Aorta (tissue), 5 donors: ENCODE data around the gene SNRNP70. TPM values are rescaled to one million over a fixed set of nuclear protein-coding genes. Genes with fewer than 3 reads are reported as not detected.
"Not testable (repeated sequence)": the region's sequence is repeated elsewhere in the genome, so short reads cannot be mapped to it uniquely, and the experiment has no call there.

Experiments
- ATAC-seq: fragments of 200-7000 bp; cut with Tn5 transposase; one replicate; pipeline ENCODE4 v1.9.1; 2022; ENCODE audit warnings: moderate library complexity; ENCODE audit not compliant: low FRiP score
- DNase-seq, 2 donors: peaks; one replicate each; pipeline ENCODE4 v3.0.0-alpha.2; 2020
- H3K27ac ChIP-seq, 2 donors: one replicate each; pipeline ENCODE4 v1.5.1; 2013; ENCODE audit warnings: low read length in 2 of 2, mild to moderate bottlenecking in 2 of 2, moderate library complexity in 2 of 2, control low read depth in 1 of 2, inconsistent platforms in 1 of 2, low read depth in 1 of 2
- H3K27me3 ChIP-seq, 2 donors: one replicate each; pipeline ENCODE4 v1.6.1; 2013; ENCODE audit warnings: control low read depth in 1 of 2, low read length in 1 of 2, mild to moderate bottlenecking in 1 of 2, moderate library complexity in 1 of 2; ENCODE audit not compliant: insufficient read depth in 2 of 2, control insufficient read depth in 1 of 2
- H3K36me3 ChIP-seq, 2 donors: one replicate each; pipeline ENCODE4 v1.6.1; 2013; ENCODE audit warnings: control low read depth in 1 of 2, low read length in 1 of 2, mild to moderate bottlenecking in 1 of 2; ENCODE audit not compliant: insufficient read depth in 2 of 2, control insufficient read depth in 1 of 2
- H3K4me1 ChIP-seq, 2 donors: one replicate each; pipeline ENCODE4 v1.6.1; 2013; ENCODE audit warnings: low read length in 2 of 2, control low read depth in 1 of 2, mild to moderate bottlenecking in 1 of 2, moderate library complexity in 1 of 2; ENCODE audit not compliant: insufficient read depth in 2 of 2, control insufficient read depth in 1 of 2
- H3K4me3 ChIP-seq, 2 donors: one replicate each; pipeline ENCODE4 v1.5.1; 2013; ENCODE audit warnings: low read length in 2 of 2, control low read depth in 1 of 2, mild to moderate bottlenecking in 1 of 2
- H3K9me3 ChIP-seq: one replicate; pipeline ENCODE4 v1.6.1; 2013; ENCODE audit warnings: mild to moderate bottlenecking, low read length; ENCODE audit not compliant: control insufficient read depth
- WGBS, 2 donors: extraction: QIAGEN DNeasy Blood & Tissue Kit; methylation state at CpG; one replicate each; pipeline ENCODE4 v1.1.7; 2013; 5-methylcytosine and 5-hydroxymethylcytosine counted together
- intact Hi-C, 2 donors: fragments of 100-400 bp; cut with DNase I; formaldehyde crosslinking; loops; one replicate each; pipeline versions ENCODE4 v1.14.2 to v1.15.0; 2022
- polyA plus RNA-seq, 2 donors: library from polyadenylated mRNA; stranded (reverse); fragments of 200-250 nt; gene quantifications; one replicate each; pipeline ENCODE4 v1.2.3, GENCODE V29; 2013
- total RNA-seq, 2 donors: library from RNA; stranded (reverse); fragmentation: NEBNext Ultra II Directional; extraction: Animal tissue kit (Norgen Biotek cat#: 25700); gene quantifications; one replicate each; pipeline ENCODE4 v1.2.1, GENCODE V29; 2021
- donor health status: healthy with polysubstance abuse.
- donor health status: Bipolar disorder and iron deficiency.
- donor health status: DM: no; HTN: no; CAD: no.
- donor health status: DM: no; HTN: no; CAD: no.
- donor health status: DM: yes; HTN: yes; CAD: no.

Gene SNRNP70
- total and polyA plus RNA-seq, 4 donors, result 54.5 to 694 (median 209) TPM

DNA sequence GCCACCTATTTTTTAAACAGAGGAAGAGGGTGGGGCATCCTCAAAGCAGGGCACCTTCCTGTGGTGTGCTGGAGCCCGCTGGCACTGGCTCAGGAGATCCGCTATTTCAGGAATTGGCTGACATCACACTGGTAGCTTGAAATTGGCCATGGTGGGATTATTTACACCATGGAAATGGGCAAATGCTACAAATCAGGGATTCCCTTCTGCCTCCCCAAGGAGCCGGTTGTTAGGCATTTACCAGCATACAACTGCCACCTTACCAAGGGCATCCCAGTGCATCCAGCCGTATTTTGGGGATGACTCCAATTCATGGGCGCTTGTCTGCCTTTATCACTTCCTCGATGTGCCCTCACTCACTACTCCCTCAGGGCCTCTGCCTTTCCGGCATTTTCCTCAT is 55.7 kb downstream of the SNRNP70 start:
- Histone ChIP-seq H3K4me1 (no peaks in the 10 kb centered on the region), H3K27me3 (no peaks in the 10 kb centered on the region), H3K4me3 (no peak overlapping the region), H3K9me3 (no peaks in the 10 kb centered on the region), H3K27ac (no peak overlapping the region), H3K36me3 (no peaks in the 10 kb centered on the region)
- DNase-seq (no peak), ATAC-seq (no peak)
- intact Hi-C loops, result loop anchor here in 1 of 2 donors (10.0 kb wide), 2 partner anchors 46 to 146 kb away; partner anchors contain the start of genes GYS1 and RUVBL2
- 80 to 94% methylated on average over 7 of the region's 7 CpGs for WGBS, 2 donors

DNA sequence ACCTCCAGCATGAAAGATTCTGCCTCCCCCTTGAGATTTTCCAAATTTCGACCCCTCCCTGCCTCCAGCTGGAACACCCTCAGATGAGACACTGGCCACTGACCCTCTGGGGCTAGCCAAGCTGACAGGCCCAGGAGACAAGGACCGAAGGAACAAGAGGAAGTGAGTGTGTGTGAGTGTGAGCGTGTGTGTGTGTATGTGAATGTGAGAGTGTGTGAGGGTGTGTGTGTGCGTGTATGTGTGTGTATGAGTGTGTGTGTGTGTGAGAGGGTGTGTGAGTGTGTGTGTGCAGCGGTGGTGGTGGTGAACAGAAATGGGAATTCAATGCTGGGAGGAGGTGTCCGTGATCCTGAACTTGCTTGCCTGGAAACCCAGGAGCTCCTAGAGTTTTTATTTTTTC is 56.1 kb downstream of the SNRNP70 start:
- no peak overlapping the region for H3K4me3 ChIP-seq
- no peaks in the 10 kb centered on the region for H3K9me3 ChIP-seq
- 86 to 87% methylated on average over 6 of the region's 6 CpGs for WGBS, 2 donors
- no peak for DNase-seq
- ATAC-seq, result no peak
- no peaks in the 10 kb centered on the region for H3K36me3 ChIP-seq
- H3K27ac ChIP-seq, result no peak overlapping the region
- H3K27me3 ChIP-seq, result no peaks in the 10 kb centered on the region
- no peaks in the 10 kb centered on the region for H3K4me1 ChIP-seq
- intact Hi-C loops, result loop anchor here in 1 of 2 donors (10.0 kb wide), 2 partner anchors 47 to 147 kb away; partner anchors contain the start of genes GYS1 and RUVBL2

DNA sequence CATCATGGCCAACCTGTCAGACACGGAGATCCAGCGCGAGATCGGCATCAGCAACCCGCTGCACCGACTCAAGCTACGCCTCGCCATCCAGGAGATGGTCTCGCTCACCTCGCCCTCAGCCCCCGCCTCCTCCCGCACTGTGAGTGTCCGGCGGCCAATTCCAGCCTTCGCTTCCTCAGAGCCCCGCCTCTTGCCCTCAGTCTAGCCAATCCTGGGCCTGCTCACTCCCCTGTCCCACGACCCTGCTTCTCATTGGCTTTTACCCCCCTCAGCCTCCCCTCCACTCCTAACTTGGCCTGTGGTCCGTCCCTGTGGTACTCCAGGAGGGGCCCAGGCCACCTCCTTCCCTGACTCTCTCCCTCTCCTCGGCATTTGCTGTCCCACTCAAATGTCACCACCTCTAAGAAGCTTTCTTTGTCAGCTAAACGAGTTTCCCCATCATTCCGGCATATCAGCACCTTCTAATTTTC is 57.6 kb downstream of the SNRNP70 start:
- Histone ChIP-seq H3K27me3 (no peaks in the 10 kb centered on the region), H3K4me3 (peak overlapping the region in 1 of 2 donors; percentile 28), H3K27ac (no peak overlapping the region), H3K36me3 (no peaks in the 10 kb centered on the region), H3K4me1 (no peaks in the 10 kb centered on the region), H3K9me3 (no peaks in the 10 kb centered on the region)
- intact Hi-C loops, result loop anchor here in 1 of 2 donors (10.0 kb wide), 2 partner anchors 48 to 148 kb away; partner anchors contain the start of genes GYS1 and RUVBL2
- ATAC-seq (peak; percentile 92), DNase-seq (peak; percentile 92 to 96)
- 1 to 2% methylated on average over 21 of the region's 21 CpGs for WGBS, 2 donors

DNA sequence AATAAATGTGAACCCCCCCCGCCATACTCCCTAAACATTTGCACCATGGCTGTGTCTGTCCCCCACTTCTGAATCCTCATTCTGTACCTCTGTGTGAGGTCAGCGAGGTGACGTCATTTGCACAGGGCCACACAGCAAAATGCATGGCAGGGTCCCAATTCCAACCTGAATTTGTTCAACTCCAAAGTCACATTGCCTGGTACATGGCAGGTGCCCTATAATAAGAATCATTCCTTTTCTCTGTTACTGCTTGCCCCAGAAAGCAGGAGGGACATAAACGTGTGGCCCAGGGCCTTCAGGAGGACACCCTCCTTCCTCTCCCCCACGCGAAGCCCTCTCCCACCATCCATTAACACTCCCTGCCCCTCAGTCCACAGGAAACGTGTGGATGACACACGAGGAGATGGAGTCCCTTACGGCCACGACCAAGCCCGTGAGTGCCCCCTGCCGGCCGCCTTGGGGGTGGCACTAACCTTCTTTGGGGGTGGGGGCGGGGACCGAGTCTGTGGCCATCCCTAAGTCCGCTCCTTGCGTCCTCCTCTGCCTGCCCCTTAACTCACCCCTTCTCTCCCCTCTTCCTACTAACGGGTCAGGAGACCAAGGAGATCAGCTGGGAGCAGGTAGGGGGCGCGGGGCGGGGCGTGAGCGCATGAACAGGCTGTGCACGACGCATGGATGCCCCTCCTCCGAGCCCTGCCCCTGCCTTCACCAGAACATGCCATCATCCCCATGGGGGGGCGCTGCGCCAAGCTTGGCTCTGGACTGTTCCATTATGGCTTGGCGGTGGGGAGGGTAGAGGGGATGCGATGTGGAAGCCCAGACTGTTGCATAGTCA is 60.5 kb downstream of the SNRNP70 start:
- no peak overlapping the region for H3K4me3 ChIP-seq
- H3K27ac ChIP-seq, result no peak overlapping the region
- H3K36me3 ChIP-seq, result no peaks in the 10 kb centered on the region
- peak; percentile 85 to 94 for DNase-seq
- peak; percentile 70 for ATAC-seq
- no peaks in the 10 kb centered on the region for H3K4me1 ChIP-seq
- intact Hi-C loops, result loop anchor here (5.0 to 10.0 kb wide), 3 partner anchors 38 to 151 kb away; partner anchors contain the start of genes GYS1 (in 1 of the 2) and RUVBL2 (in 1 of the 2)
- H3K27me3 ChIP-seq, result no peaks in the 10 kb centered on the region
- 5 to 6% methylated on average over 28 to 30 of the region's 30 CpGs for WGBS, 2 donors
- H3K9me3 ChIP-seq, result no peaks in the 10 kb centered on the region

DNA sequence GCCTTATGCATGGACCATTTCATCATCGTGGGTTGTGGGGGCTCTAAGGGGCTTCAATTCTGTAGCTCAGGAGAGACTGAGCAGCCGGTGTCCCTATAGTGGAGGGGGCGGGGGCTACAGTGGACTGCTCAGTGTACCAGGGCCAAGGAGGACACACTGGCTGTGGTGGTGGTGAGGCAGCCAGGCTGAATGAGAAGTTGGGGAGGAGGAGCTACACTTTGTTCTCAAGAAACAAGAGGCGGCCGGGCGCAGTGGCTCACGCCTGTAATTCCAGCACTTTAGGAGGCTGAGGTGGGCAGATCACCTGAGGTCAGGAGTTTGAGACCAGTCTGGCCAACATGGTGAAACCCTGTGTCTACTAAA is 61.1 kb downstream of the SNRNP70 start:
- H3K27ac ChIP-seq, H3K36me3 ChIP-seq, ATAC-seq, H3K9me3 ChIP-seq, H3K4me3 ChIP-seq, H3K4me1 ChIP-seq, H3K27me3 ChIP-seq: not testable (repeated sequence)
- DNase-seq, result peak in 1 of 2 donors; percentile 75
- intact Hi-C loops, result loop anchor here (5.0 to 10.0 kb wide), 3 partner anchors 39 to 152 kb away; partner anchors contain the start of genes GYS1 (in 1 of the 2) and RUVBL2 (in 1 of the 2)
- 4 to 5% methylated on average over 7 of the region's 7 CpGs for WGBS, 2 donors

DNA sequence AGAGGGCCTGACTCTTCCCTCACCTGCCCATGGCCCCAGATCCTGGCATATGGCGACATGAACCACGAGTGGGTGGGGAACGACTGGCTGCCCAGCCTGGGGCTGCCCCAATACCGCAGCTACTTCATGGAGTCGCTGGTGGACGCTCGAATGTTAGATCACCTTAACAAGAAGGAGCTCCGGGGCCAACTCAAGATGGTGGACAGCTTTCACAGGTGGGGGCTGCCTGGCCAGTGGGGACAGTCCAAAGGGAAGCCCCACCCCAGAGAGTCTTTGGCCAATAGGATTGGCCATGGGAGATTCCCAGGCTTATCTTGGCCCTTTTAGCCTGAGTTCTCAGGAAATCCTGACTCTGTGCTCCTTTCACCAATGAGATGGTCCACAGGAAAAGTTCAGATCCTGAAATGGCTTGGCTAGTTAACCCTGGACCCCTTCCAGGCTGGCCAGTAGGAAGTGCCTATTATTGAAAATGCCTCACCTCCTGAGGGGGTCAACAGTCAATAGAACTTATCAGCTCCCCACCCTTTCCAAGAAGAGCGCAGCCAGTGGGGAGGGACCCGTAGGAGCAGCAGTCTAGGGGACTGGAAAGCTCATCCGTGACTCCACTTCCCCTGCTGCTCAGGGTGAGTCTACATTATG is 62.9 kb downstream of the SNRNP70 start:
- 75 to 81% methylated on average over 11 of the region's 11 CpGs for WGBS, 2 donors
- no peaks in the 10 kb centered on the region for H3K27me3 ChIP-seq
- no peak overlapping the region for H3K27ac ChIP-seq
- no peaks in the 10 kb centered on the region for H3K36me3 ChIP-seq
- no peaks in the 10 kb centered on the region for H3K9me3 ChIP-seq
- no peaks in the 10 kb centered on the region for H3K4me1 ChIP-seq
- no peak for DNase-seq
- ATAC-seq, result no peak
- intact Hi-C loops, result loop anchor here (5.0 to 10.0 kb wide), 3 partner anchors 41 to 153 kb away; partner anchors contain the start of genes GYS1 (in 1 of the 2) and RUVBL2 (in 1 of the 2)
- H3K4me3 ChIP-seq, result no peak overlapping the region

DNA sequence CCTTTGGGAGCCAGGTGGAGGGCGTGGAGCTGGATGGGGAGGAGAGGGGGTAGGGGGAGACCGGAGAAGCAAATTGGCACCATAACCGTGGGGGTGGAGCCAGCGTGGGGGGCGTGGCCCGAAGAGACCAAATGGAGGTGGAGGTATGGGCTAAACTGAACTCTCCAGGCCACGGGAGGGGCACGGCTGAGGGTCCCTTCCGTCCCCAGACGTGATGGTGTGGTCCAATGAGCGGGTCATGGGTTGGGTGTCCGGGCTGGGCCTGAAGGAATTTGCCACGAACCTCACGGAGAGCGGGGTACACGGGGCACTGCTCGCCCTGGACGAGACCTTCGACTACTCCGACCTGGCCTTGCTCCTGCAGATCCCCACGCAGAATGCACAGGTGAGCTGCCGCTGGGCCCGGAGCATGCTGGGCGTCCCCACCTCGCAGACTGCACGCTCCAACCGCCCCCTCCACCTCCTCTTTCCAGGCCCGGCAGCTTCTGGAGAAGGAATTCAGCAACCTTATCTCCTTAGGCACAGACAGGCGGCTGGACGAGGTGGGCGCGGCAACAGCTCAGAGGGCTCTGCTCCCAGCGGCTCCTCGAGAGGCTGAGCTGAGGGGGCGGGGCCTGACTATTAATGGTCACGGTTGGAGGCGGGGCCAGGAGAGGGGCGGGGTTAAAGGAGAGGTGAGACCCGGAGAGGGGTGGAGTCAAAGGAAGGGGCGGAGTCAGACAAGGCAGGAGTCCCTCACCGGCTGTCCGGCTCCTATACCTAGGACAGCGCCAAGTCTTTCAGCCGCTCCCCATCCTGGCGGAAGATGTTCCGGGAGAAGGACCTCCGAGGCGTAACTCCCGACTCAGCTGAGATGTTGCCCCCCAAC is 63.8 kb downstream of the SNRNP70 start:
- intact Hi-C loops, result loop anchor here (5.0 to 10.0 kb wide), 3 partner anchors 42 to 154 kb away; partner anchors contain the start of genes GYS1 (in 1 of the 2) and RUVBL2 (in 1 of the 2)
- WGBS, 2 donors, result 1 to 2% methylated on average over 44 to 49 of the region's 49 CpGs
- Histone ChIP-seq H3K9me3 (no peaks in the 10 kb centered on the region), H3K4me3 (peak overlapping the region; percentile 14 to 64), H3K36me3 (no peaks in the 10 kb centered on the region), H3K27ac (peak overlapping the region in 1 of 2 donors; percentile 17), H3K4me1 (no peaks in the 10 kb centered on the region), H3K27me3 (no peaks in the 10 kb centered on the region)
- ATAC-seq (peak; percentile 87), DNase-seq (peak; percentile 98 to 99)
